Measurements from ENCODE around the gene PCDHGA7.
"Not testable (repeated sequence)": the region's sequence is repeated elsewhere in the genome, so short reads cannot be mapped to it uniquely, and the experiment has no call there.

The PCDHGA7 gene

DNA sequence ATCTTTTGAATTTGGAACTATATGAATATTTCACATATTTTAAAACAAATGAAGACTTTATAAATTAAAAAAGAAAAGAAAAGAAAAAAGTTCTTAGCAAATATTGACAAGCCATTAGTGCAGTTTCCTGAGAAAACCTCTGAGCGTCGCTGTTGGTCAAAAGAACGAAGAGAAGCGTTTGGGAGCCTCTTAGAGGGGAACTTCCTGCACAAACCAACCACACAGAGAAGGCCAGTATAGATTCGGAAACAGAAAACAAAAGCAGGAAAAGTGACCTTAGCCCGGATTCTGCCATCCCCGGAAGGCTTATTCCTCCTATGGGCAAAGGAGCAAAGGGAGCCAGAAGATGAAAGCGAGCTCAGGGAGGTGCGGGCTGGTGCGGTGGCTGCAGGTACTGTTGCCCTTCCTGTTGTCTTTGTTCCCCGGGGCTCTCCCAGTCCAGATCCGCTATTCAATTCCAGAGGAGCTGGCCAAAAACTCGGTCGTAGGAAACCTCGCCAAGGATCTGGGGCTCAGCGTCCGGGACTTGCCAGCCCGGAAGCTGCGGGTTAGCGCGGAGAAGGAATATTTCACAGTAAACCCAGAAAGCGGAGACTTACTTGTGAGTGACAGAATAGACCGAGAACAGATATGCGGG lies 22.6 kb upstream of the PCDHGA7 start, which contains the start of gene PCDHGB2:
PCDHGB2 (plus strand) TSS at position 205 of the 637 bp plus-strand sequence; CDS start at position 347, 142 bp downstream.
- H3K36me3 Mint-ChIP-seq, result peaks cover 24% of the 10 kb centered on the region
- H3K27me3 Mint-ChIP-seq, result peaks cover 67% of the 10 kb centered on the region
- H3K9me3 Mint-ChIP-seq, result peaks cover 28% of the 10 kb centered on the region
- peak within 1 kb of the TSS; percentile 81 for H3K4me3 Mint-ChIP-seq
- H3K4me1 Mint-ChIP-seq, result no peaks in the 10 kb centered on the region
- peak within 1 kb of the TSS; percentile 48 for H3K27ac Mint-ChIP-seq

DNA sequence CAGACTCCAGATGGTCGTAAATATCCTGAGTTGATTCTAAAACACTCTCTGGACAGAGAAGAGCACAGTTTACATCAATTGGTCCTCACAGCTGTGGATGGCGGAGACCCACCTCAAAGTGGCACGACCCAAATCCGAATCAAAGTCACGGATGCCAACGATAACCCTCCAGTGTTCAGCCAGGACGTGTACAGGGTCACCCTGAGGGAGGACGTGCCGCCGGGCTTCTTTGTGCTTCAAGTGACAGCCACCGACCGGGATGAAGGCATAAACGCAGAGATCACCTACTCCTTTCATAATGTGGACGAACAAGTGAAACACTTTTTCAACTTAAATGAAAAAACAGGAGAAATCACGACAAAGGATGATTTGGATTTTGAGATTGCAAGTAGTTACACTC lies 21.9 kb upstream of the PCDHGA7 start:
- H3K4me1 Mint-ChIP-seq, result no peaks in the 10 kb centered on the region
- no peak overlapping the region for H3K27ac Mint-ChIP-seq
- peaks cover 72% of the 10 kb centered on the region for H3K27me3 Mint-ChIP-seq
- H3K36me3 Mint-ChIP-seq, result peaks cover 31% of the 10 kb centered on the region
- peaks cover 28% of the 10 kb centered on the region for H3K9me3 Mint-ChIP-seq
- peak overlapping the region; percentile 15 for H3K4me3 Mint-ChIP-seq

DNA sequence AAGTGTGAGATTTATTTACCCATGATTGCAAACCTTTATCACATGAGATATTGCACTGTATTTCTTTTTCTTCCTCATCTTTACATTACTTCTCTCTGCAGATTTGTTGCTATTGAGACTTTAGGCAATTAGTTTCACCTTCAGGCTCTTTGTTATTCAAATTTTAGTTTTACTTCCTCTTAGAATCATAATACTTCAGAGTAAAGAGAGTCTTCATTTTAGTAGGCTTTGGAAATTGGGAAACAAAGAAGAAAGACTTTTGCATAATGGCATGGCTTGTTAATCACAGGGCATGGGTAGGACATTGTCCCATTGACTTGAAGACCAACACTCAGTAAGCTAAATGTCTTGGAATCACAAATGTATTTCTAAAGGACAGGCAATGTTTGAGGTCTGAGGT lies 19.8 kb upstream of the PCDHGA7 start:
- peaks cover 32% of the 10 kb centered on the region for H3K36me3 Mint-ChIP-seq
- H3K9me3 Mint-ChIP-seq, result peaks cover 28% of the 10 kb centered on the region
- H3K27me3 Mint-ChIP-seq, result peaks cover 70% of the 10 kb centered on the region
- H3K4me1 Mint-ChIP-seq, result no peaks in the 10 kb centered on the region
- no peak overlapping the region for H3K27ac Mint-ChIP-seq
- no peak overlapping the region for H3K4me3 Mint-ChIP-seq

DNA sequence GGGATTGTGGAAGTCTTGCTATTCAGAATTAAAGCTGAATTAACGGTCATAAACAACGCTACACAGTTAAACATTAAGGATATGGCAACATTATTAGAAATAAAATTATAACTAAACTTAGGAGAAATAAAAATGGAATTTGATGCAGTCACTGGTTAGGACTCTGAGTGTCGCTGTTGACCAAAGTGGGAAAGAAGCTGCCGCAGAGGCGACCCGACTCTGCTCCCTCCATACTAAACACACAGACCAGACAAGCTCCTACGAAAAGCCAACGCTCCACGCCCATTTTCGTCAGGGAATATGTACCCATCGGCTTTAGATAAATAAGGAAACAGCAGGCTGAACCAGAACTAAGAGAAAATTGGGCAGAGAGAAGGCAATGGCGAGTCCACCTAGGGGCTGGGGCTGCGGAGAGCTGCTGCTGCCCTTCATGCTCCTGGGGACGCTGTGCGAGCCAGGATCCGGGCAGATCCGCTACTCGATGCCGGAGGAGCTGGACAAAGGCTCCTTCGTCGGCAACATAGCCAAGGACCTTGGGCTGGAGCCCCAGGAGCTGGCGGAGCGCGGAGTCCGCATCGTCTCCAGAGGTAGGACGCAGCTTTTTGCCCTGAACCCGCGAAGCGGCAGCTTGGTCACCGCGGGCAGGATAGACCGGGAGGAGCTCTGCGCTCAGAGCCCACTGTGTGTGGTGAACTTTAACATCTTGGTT lies 18.4 kb upstream of the PCDHGA7 start, which contains the start of gene PCDHGA5:
PCDHGA5 (plus strand) TSS at position 211 of the 709 bp plus-strand sequence; CDS start at position 380, 169 bp downstream.
- H3K4me3 Mint-ChIP-seq, result no peak within 1 kb of the TSS
- peaks cover 29% of the 10 kb centered on the region for H3K36me3 Mint-ChIP-seq
- no peak within 1 kb of the TSS for H3K27ac Mint-ChIP-seq
- peaks cover 71% of the 10 kb centered on the region for H3K27me3 Mint-ChIP-seq
- H3K9me3 Mint-ChIP-seq, result peaks cover 23% of the 10 kb centered on the region
- H3K4me1 Mint-ChIP-seq, result no peaks in the 10 kb centered on the region

DNA sequence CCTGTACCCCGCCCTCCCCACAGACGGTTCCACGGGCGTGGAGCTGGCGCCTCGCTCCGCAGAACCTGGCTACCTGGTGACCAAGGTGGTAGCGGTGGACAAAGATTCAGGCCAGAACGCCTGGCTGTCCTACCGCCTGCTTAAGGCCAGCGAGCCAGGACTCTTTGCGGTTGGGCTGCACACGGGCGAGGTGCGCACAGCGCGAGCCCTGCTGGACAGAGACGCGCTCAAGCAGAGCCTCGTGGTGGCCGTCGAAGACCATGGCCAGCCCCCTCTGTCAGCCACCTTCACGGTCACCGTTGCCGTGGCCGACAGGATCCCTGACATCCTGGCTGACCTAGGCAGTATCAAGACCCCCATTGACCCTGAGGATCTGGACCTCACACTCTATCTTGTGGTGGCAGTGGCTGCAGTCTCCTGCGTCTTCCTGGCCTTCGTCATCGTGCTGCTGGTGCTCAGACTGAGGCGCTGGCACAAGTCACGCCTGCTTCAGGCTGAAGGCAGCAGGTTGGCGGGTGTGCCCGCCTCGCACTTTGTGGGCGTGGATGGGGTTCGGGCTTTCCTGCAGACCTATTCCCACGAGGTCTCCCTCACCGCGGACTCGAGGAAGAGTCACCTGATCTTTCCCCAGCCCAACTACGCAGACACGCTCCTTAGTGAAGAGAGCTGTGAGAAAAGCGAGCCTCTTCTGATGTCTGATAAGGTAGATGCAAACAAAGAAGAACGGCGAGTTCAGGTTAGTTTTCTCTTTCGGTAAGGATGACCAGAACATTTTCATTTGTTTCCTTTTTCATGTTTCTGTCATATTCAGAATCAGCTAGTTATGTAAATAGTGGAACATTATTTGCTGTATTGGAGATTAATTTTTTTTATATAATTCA lies 16.3 kb upstream of the PCDHGA7 start:
- peaks cover 71% of the 10 kb centered on the region for H3K27me3 Mint-ChIP-seq
- H3K4me3 Mint-ChIP-seq, result no peak overlapping the region
- H3K27ac Mint-ChIP-seq, result no peak overlapping the region
- H3K36me3 Mint-ChIP-seq, result peaks cover 26% of the 10 kb centered on the region
- peaks cover 26% of the 10 kb centered on the region for H3K9me3 Mint-ChIP-seq
- peaks cover 5% of the 10 kb centered on the region for H3K4me1 Mint-ChIP-seq

DNA sequence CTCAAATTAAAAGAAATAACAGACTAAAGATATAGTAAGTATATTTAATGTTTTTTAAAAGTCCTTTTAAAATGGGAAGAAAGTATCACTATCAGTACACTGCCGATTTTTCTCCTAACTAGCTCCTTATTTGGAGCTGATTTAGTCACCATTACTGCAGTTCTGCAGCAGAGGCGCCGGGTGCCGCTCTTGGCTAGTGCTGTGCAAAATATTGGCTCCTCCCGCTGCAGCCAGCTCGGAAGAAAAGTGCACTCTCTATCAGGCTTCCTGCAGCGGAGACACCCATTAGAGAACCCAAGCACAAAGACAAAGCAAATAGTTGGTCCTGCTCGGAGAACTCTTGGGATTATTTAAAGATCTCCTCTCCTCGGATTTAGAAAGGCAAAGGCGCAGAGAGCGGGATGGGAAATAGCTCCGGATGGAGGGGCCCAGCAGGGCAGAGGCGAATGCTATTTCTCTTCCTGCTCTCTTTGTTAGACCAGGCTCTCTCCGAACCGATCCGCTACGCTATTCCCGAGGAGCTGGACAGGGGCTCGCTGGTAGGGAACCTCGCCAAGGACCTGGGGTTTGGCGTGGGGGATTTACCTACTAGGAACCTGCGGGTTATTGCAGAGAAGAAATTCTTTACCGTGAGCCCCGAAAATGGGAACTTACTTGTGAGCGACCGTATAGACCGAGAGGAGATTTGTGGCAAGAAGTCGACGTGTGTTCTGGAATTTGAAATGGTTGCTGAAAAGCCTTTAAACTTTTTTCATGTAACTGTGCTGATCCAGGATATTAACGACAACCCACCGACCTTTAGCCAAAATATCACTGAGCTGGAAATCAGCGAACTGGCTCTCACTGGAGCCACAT lies 12.3 kb upstream of the PCDHGA7 start, which contains the start of gene PCDHGB3:
PCDHGB3 (plus strand) TSS at position 249 of the 855 bp plus-strand sequence; CDS start at position 402, 153 bp downstream.
- H3K36me3 Mint-ChIP-seq, result peaks cover 16% of the 10 kb centered on the region
- H3K27me3 Mint-ChIP-seq, result peaks cover 63% of the 10 kb centered on the region
- H3K9me3 Mint-ChIP-seq, result peaks cover 10% of the 10 kb centered on the region
- H3K4me3 Mint-ChIP-seq, result peak within 1 kb of the TSS; percentile 75
- peaks cover 5% of the 10 kb centered on the region for H3K4me1 Mint-ChIP-seq
- H3K27ac Mint-ChIP-seq, result no peak within 1 kb of the TSS

DNA sequence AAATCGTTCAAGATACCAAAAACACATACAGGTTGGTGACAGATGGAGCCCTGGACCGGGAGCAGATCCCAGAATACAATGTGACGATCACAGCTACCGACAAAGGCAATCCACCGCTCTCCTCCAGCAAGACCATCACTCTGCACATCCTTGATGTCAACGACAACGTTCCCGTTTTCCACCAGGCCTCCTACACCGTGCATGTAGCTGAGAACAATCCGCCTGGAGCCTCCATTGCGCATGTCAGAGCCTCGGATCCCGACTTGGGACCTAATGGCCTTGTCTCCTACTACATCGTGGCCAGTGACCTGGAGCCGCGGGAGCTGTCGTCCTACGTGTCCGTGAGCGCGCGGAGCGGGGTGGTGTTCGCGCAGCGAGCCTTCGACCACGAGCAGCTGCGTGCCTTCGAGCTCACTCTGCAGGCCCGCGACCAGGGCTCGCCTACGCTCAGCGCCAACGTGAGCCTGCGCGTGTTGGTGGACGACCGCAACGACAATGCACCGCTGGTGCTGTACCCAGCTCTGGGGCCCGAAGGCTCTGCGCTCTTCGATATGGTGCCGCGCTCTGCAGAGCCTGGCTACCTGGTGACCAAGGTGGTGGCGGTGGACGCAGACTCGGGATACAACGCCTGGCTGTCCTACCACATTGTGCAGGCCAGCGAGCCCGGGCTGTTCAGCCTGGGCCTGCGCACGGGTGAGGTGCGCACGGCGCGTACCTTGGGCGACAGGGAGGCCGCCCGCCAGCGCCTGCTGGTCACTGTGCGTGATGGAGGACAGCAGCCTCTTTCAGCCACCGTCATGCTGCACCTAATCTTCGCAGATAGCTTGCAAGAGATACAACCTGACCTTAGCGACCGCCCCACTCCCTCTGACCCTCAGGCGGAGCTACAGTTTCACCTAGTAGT lies 10.7 kb upstream of the PCDHGA7 start:
- peaks cover 5% of the 10 kb centered on the region for H3K4me1 Mint-ChIP-seq
- H3K27ac Mint-ChIP-seq, result no peak overlapping the region
- peaks cover 61% of the 10 kb centered on the region for H3K27me3 Mint-ChIP-seq
- peaks cover 15% of the 10 kb centered on the region for H3K36me3 Mint-ChIP-seq
- H3K9me3 Mint-ChIP-seq, result peaks cover 10% of the 10 kb centered on the region
- H3K4me3 Mint-ChIP-seq, result no peak overlapping the region

DNA sequence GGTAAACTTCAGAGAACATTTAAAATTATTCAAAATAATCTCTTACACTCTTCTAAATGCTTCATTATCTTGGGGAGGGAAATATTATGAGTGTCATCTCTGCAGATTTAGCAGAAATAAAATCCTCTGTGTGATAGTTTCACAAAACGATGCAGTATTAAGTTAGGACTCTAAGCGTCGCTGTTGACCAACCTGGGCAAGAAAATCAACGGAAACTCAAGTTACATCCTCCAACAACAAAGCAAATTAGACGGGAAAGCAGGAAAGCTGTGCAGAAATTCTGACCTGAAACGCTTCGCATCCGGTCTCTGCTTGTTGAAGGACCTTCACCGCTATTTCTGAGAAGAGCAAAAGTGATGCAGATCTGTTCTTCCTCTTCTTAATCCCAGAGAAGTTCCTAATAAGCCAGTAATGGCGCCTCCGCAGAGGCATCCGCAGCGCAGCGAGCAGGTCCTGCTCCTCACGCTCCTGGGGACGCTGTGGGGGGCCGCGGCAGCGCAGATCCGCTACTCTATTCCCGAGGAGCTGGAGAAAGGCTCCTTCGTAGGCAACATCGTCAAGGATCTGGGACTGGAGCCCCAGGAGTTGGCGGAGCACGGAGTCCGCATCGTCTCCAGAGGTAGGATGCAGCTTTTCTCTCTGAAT lies 8.7 kb upstream of the PCDHGA7 start, which contains the start of gene PCDHGA6:
PCDHGA6 (plus strand) TSS at position 219 of the 645 bp plus-strand sequence; CDS start at position 412, 193 bp downstream.
- Mint-ChIP-seq H3K4me3 (no peak within 1 kb of the TSS), H3K27ac (no peak within 1 kb of the TSS), H3K9me3 (peaks cover 13% of the 10 kb centered on the region), H3K36me3 (peaks cover 16% of the 10 kb centered on the region), H3K4me1 (peaks cover 5% of the 10 kb centered on the region), H3K27me3 (peaks cover 54% of the 10 kb centered on the region)

DNA sequence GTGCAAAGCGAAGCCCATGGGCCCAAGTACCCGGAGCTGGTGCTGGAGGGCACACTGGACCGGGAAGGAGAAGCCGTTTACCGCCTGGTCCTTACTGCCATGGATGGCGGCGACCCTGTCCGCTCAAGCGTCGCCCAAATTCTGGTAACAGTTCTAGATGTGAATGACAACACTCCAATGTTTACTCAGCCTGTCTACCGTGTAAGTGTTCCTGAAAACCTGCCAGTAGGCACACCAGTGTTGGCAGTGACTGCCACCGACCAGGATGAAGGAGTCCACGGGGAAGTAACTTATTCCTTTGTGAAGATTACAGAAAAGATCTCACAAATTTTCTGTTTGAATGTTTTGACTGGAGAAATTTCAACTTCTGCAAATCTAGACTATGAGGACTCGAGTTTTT lies 7.9 kb upstream of the PCDHGA7 start:
- Mint-ChIP-seq H3K27me3 (peaks cover 51% of the 10 kb centered on the region), H3K4me1 (peaks cover 5% of the 10 kb centered on the region), H3K27ac (no peak overlapping the region), H3K9me3 (peaks cover 13% of the 10 kb centered on the region), H3K4me3 (no peak overlapping the region), H3K36me3 (peaks cover 16% of the 10 kb centered on the region)

DNA sequence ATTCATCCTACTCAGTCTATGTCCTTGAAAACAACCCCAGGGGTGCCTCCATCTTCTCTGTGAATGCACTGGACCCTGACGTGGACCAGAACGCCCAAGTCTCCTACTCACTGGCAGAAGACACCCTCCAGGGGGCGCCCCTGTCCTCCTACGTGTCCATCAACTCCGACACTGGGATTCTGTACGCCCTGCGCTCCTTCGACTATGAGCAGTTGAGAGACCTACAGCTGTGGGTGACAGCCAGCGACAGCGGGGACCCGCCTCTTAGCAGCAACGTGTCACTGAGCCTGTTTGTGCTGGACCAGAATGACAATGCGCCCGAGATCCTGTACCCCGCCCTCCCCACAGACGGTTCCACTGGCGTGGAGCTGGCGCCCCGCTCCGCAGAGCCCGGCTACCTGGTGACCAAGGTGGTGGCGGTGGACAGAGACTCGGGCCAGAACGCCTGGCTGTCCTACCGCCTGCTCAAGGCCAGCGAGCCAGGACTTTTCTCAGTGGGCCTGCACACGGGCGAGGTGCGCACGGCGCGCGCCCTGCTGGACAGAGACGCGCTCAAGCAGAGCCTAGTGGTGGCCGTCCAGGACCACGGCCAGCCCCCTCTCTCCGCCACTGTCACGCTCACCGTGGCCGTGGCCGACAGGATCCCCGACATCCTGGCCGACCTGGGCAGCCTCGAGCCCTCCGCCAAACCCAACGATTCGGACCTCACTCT lies 6.9 kb upstream of the PCDHGA7 start:
- H3K9me3 Mint-ChIP-seq, result peaks cover 13% of the 10 kb centered on the region
- H3K27me3 Mint-ChIP-seq, result peaks cover 50% of the 10 kb centered on the region
- peaks cover 14% of the 10 kb centered on the region for H3K36me3 Mint-ChIP-seq
- not testable (repeated sequence) for H3K27ac Mint-ChIP-seq, H3K4me1 Mint-ChIP-seq, H3K4me3 Mint-ChIP-seq

DNA sequence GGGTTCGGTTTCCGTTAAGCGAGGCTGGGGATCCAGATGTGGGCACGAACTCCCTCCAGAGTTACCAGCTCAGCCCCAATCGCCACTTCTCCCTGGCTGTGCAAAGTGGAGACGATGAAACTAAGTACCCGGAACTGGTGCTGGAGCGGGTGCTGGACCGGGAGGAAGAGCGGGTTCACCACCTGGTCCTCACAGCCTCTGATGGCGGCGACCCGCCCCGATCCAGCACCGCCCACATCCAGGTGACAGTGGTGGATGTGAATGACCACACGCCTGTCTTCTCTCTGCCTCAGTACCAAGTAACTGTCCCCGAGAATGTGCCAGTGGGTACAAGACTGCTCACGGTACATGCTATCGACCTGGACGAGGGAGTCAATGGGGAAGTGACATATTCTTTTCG lies 803 bp downstream of the PCDHGA7 start:
- peaks cover 22% of the 10 kb centered on the region for H3K9me3 Mint-ChIP-seq
- peaks cover under 1% of the 10 kb centered on the region for H3K4me1 Mint-ChIP-seq
- no peak overlapping the region for H3K27ac Mint-ChIP-seq
- H3K27me3 Mint-ChIP-seq, result peaks cover 61% of the 10 kb centered on the region
- peaks cover 19% of the 10 kb centered on the region for H3K36me3 Mint-ChIP-seq
- H3K4me3 Mint-ChIP-seq, result peak overlapping the region; percentile 70

DNA sequence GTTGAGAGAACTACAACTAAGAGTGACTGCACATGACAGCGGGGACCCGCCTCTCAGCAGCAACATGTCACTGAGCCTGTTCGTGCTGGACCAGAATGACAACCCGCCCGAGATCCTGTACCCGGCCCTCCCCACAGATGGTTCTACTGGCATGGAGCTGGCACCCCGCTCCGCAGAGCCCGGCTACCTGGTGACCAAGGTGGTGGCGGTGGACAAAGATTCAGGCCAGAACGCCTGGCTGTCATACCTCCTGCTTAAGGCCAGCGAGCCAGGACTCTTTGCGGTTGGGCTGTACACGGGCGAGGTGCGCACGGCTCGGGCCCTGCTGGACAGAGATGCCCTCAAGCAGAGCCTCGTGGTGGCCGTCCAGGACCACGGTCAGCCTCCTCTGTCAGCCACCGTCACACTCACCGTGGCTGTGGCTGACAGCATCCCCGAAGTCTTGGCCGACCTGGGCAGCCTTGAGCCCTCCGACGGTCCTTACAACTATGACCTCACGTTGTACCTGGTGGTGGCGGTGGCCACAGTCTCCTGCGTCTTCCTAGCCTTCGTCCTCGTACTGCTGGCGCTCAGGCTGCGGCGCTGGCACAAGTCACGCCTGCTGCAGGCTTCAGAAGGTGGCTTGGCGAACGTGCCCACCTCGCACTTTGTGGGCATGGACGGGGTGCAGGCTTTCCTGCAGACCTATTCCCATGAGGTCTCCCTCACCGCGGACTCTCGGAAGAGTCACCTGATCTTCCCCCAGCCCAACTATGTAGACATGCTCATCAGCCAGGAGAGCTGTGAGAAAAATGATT lies 2.1 kb downstream of the PCDHGA7 start:
- Mint-ChIP-seq H3K27me3 (peaks cover 63% of the 10 kb centered on the region), H3K36me3 (peaks cover 23% of the 10 kb centered on the region), H3K4me3 (no peak overlapping the region), H3K9me3 (peaks cover 31% of the 10 kb centered on the region), H3K4me1 (peaks cover 3% of the 10 kb centered on the region), H3K27ac (no peak overlapping the region)
